ENCODE measurements around the gene BPI. TPM values are rescaled to one million over a fixed set of nuclear protein-coding genes. Genes with fewer than 3 reads are reported as not detected.

Gene BPI
- total and polyA plus RNA-seq, 4 donors: 0.31 to 5.6 (median 1.1) TPM

- H3K9me3 ChIP-seq (ENCODE audit: control insufficient read depth in 4 of 4, insufficient read depth in 3 of 4, low read length in 3 of 4): no peaks in the 10 kb centered on the region
- TF ChIP-seq CTCF (IDR thresholded peaks at IDR 0.05; ENCODE audit: control extremely low read depth, extremely low read depth): no peak
- DNase-seq (no peak), ATAC-seq (ENCODE audit: insufficient read depth, low FRiP score) (no peak)
- H3K27ac ChIP-seq (ENCODE audit: low read depth in 1 of 2, low read length in 1 of 2): no peak within 1 kb of the TSS
- no peaks in the 10 kb centered on the region for H3K27me3 ChIP-seq (ENCODE audit: control insufficient read depth in 3 of 3, insufficient read depth in 3 of 3, low read length in 2 of 3)
- 74 to 84% methylated on average over 8 of the region's 8 CpGs for WGBS, 2 donors
- no peak within 1 kb of the TSS for H3K4me3 ChIP-seq
- H3K9ac ChIP-seq (ENCODE audit: insufficient read depth in 1 of 2, low read length in 2 of 2): no peak within 1 kb of the TSS
- no peaks in the 10 kb centered on the region for H3K36me3 ChIP-seq (ENCODE audit: control insufficient read depth in 4 of 4, insufficient read depth in 4 of 4, low read length in 4 of 4)
- peaks cover 0 to 27% (median 0%) of the 10 kb centered on the region in 5 donors for H3K4me1 ChIP-seq (ENCODE audit: control insufficient read depth in 5 of 5, insufficient read depth in 5 of 5, low read length in 5 of 5)
These were observed 42.3 kb downstream of the BPI start, which contains the start of gene LBP for GRCh38 chr20:38346247-38346651. TSS of gene LBP (plus strand) at chr20:38346482. CDS start at chr20:38346517, 35 bp downstream.

- 75 to 89% methylated on average over 4 of the region's 4 CpGs for WGBS, 2 donors
- Histone ChIP-seq H3K27me3 (ENCODE audit: control insufficient read depth in 3 of 3, insufficient read depth in 3 of 3, low read length in 2 of 3) (no peaks in the 10 kb centered on the region), H3K9me3 (ENCODE audit: control insufficient read depth in 4 of 4, insufficient read depth in 3 of 4, low read length in 3 of 4) (no peaks in the 10 kb centered on the region), H3K4me3 (no peak overlapping the region), H3K9ac (ENCODE audit: insufficient read depth in 1 of 2, low read length in 2 of 2) (no peak overlapping the region), H3K4me1 (ENCODE audit: control insufficient read depth in 5 of 5, insufficient read depth in 5 of 5, low read length in 5 of 5) (peaks cover 0 to 29% (median 0%) of the 10 kb centered on the region in 5 donors), H3K36me3 (ENCODE audit: control insufficient read depth in 4 of 4, insufficient read depth in 4 of 4, low read length in 4 of 4) (no peaks in the 10 kb centered on the region), H3K27ac (ENCODE audit: low read depth in 1 of 2, low read length in 1 of 2) (no peak overlapping the region)
- ATAC-seq (ENCODE audit: insufficient read depth, low FRiP score): no peak
- no peak for DNase-seq
- no peak for TF ChIP-seq CTCF (IDR thresholded peaks at IDR 0.05; ENCODE audit: control extremely low read depth, extremely low read depth)
These were observed 42.8 kb downstream of the BPI start for GRCh38 chr20:38346741-38347140.

- 72 to 90% methylated on average over 5 of the region's 5 CpGs for WGBS, 2 donors
These were observed 45.9 kb downstream of the BPI start for GRCh38 chr20:38349856-38350255.

More at GRCh38 chr20:38349856-38350255, 45.9 kb downstream of the BPI start:
- no peak for TF ChIP-seq CTCF (IDR thresholded peaks at IDR 0.05; ENCODE audit: control extremely low read depth, extremely low read depth)
- Histone ChIP-seq H3K9me3 (ENCODE audit: control insufficient read depth in 4 of 4, insufficient read depth in 3 of 4, low read length in 3 of 4) (no peaks in the 10 kb centered on the region), H3K4me3 (no peak overlapping the region), H3K4me1 (ENCODE audit: control insufficient read depth in 5 of 5, insufficient read depth in 5 of 5, low read length in 5 of 5) (peaks cover 0 to 22% (median 0%) of the 10 kb centered on the region in 5 donors), H3K9ac (ENCODE audit: insufficient read depth in 1 of 2, low read length in 2 of 2) (no peak overlapping the region), H3K36me3 (ENCODE audit: control insufficient read depth in 4 of 4, insufficient read depth in 4 of 4, low read length in 4 of 4) (no peaks in the 10 kb centered on the region), H3K27ac (ENCODE audit: low read depth in 1 of 2, low read length in 1 of 2) (no peak overlapping the region), H3K27me3 (ENCODE audit: control insufficient read depth in 3 of 3, insufficient read depth in 3 of 3, low read length in 2 of 3) (no peaks in the 10 kb centered on the region)
- ATAC-seq (ENCODE audit: insufficient read depth, low FRiP score) (no peak), DNase-seq (no peak)

Measured in lung (tissue), 12 donors.